ENCODE measurements around the gene SLC44A5.

GRCh38 chr1:75220072-75220471, 390.8 kb downstream of the SLC44A5 start:
- TF ChIP-seq, protein P1, sequence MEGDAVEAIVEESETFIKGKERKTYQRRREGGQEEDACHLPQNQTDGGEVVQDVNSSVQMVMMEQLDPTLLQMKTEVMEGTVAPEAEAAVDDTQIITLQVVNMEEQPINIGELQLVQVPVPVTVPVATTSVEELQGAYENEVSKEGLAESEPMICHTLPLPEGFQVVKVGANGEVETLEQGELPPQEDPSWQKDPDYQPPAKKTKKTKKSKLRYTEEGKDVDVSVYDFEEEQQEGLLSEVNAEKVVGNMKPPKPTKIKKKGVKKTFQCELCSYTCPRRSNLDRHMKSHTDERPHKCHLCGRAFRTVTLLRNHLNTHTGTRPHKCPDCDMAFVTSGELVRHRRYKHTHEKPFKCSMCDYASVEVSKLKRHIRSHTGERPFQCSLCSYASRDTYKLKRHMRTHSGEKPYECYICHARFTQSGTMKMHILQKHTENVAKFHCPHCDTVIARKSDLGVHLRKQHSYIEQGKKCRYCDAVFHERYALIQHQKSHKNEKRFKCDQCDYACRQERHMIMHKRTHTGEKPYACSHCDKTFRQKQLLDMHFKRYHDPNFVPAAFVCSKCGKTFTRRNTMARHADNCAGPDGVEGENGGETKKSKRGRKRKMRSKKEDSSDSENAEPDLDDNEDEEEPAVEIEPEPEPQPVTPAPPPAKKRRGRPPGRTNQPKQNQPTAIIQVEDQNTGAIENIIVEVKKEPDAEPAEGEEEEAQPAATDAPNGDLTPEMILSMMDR (IDR thresholded peaks at IDR 0.05) = no peak
- no peak for TF ChIP-seq POLR2A (IDR thresholded peaks at IDR 0.05)

Data from stomach (tissue), 4 donors.